ENCODE results near the gene TXNL4B. TPM values are rescaled to one million over a fixed set of nuclear protein-coding genes. Genes with fewer than 3 reads are reported as not detected.

The TXNL4B gene
- total RNA-seq, 1 donor from 2014 or later, result 6.5 TPM

- no peak for DNase-seq (ENCODE audit: low read depth)
- TF ChIP-seq CTCF (conservative IDR thresholded peaks at IDR 0.05; ENCODE audit: low read depth, low read length), result no peak
These were observed 48.5 kb downstream of the TXNL4B start for GRCh38 chr16:72044825-72045359.

GRCh38 chr16:72044296-72044695 lies 49.1 kb downstream of the TXNL4B start:
- DNase-seq (ENCODE audit: low read depth), result no peak
- TF ChIP-seq CTCF (conservative IDR thresholded peaks at IDR 0.05; ENCODE audit: low read depth, low read length), result no peak
- no peak overlapping the region for H3K4me3 ChIP-seq (ENCODE audit: low read depth, low read length)

More at GRCh38 chr16:72044825-72045359, 48.5 kb downstream of the TXNL4B start:
- H3K4me3 ChIP-seq (ENCODE audit: low read depth, low read length), result no peak overlapping the region

GRCh38 chr16:72043539-72043938 lies 49.9 kb downstream of the TXNL4B start:
- DNase-seq (ENCODE audit: low read depth), result no peak
- H3K4me3 ChIP-seq (ENCODE audit: low read depth, low read length), result no peak overlapping the region
- no peak for TF ChIP-seq CTCF (conservative IDR thresholded peaks at IDR 0.05; ENCODE audit: low read depth, low read length)

- no peak overlapping the region for H3K4me3 ChIP-seq (ENCODE audit: low read depth, low read length)
- no peak for TF ChIP-seq CTCF (conservative IDR thresholded peaks at IDR 0.05; ENCODE audit: low read depth, low read length)
- no peak for DNase-seq (ENCODE audit: low read depth)
These were observed 50.4 kb downstream of the TXNL4B start for GRCh38 chr16:72043058-72043457.

- H3K4me3 ChIP-seq (ENCODE audit: low read depth, low read length), result no peak overlapping the region
- no peak for DNase-seq (ENCODE audit: low read depth)
- no peak for TF ChIP-seq CTCF (conservative IDR thresholded peaks at IDR 0.05; ENCODE audit: low read depth, low read length)
These were observed 51.2 kb downstream of the TXNL4B start for GRCh38 chr16:72042157-72042660.

- no peak overlapping the region for H3K4me3 ChIP-seq (ENCODE audit: low read depth, low read length)
- DNase-seq (ENCODE audit: low read depth), result no peak
- no peak for TF ChIP-seq CTCF (conservative IDR thresholded peaks at IDR 0.05; ENCODE audit: low read depth, low read length)
These were observed 57.3 kb downstream of the TXNL4B start for GRCh38 chr16:72036098-72036497.

Other genes with a start within 250 kb of the TXNL4B start
- 9.5 and 12.2 TPM in 2 replicates for gene ATXN1L, start 247.6 kb downstream of the TXNL4B start, total RNA-seq
- gene ZNF821, start 209.4 kb downstream of the TXNL4B start, total RNA-seq, result 6.4 and 17.6 TPM in 2 replicates
- gene IST1, start 198.1 kb downstream of the TXNL4B start, total RNA-seq, result 145 and 211 TPM in 2 replicates
- not detected in 2 replicates for gene PKD1L3, start 93.2 kb downstream of the TXNL4B start, total RNA-seq
- 9.4 and 10.9 TPM in 2 replicates for gene DHODH, start 84.9 kb downstream of the TXNL4B start, total RNA-seq
- not detected in 2 replicates for gene HP, start 39.1 kb downstream of the TXNL4B start, total RNA-seq
- not detected in 2 replicates for gene HPR, start 30.4 kb downstream of the TXNL4B start, total RNA-seq
- gene DHX38, start 227 bp upstream of the TXNL4B start, total RNA-seq, result 31.4 and 36.6 TPM in 2 replicates
- gene PMFBP1, start 78.5 kb upstream of the TXNL4B start, total RNA-seq, result 0.52 and 1.2 TPM in 2 replicates

All from epithelial cell of proximal tubule (primary cell).